GM18861 (cell line): ENCODE measurements around the gene UGT2B10.

Experiments used
- ATAC-seq: cut with Tn5 transposase; IDR thresholded peaks from one replicate; pipeline ENCODE4 v1.9.1; 2021; ENCODE audit not compliant: unreplicated experiment

UGT2B10 gene

DNA sequence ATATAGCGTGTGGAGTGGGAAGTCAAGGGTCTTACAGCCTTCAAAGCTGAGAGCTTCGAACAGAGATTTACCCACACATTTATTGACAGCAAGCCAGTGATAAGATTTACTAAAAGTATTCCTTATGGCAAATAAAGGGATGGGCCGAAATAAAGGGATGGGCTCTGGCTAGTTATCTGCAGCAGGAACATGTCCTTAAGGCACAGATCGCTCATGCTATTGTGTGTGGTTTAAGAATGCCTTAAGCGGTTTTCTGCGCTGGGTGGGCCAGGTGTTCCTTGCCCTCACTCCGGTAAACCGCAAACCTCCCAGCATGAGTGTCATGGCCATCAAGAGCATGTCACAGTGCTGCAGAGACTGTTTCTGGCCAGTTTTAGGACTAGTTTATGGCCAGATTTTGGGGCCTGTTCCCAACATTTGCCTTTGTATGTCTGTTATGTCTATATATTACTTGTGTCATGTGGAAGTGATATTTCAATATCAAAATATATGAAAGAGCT is 53.5 kb downstream of the UGT2B10 start:
- ATAC-seq: no peak

DNA sequence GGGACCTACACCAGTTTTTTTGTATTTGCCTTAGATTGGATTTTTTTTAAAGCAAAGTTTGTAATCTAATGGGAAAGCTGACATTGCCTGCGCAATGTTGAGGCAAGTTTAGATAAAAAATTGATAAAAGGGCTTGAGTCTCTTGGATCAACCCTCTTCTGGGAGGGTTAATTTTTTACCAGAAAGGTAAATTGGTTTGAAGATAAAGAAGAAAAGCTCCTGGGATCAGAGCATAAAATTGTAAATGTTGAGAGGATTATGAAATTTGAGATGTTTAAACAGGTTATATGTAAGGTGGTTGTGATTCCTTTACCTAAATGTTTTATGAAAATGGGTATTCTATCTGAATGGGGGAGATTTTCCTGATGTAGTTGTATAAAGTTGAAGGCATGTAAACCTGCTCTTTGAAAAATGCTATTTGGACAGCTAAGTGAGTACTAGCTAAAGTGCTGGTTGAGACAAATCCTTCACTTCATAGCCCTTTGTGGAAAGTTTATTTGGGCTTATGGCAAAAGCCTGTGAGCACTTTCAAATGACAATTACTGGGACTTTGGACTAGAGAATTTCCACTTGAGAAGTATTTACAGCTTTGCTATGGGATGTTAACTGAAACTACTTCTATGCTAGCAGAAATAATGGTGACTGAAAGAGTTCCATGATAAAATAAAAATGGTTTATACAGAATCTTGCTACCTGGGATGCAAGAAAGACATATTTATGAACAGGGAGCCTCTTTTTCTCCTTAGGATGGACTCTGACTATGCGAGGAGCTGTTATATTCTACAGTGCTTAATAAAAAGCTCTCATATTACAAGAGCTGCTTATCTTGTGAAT is 56.2 kb downstream of the UGT2B10 start:
- no peak for ATAC-seq

DNA sequence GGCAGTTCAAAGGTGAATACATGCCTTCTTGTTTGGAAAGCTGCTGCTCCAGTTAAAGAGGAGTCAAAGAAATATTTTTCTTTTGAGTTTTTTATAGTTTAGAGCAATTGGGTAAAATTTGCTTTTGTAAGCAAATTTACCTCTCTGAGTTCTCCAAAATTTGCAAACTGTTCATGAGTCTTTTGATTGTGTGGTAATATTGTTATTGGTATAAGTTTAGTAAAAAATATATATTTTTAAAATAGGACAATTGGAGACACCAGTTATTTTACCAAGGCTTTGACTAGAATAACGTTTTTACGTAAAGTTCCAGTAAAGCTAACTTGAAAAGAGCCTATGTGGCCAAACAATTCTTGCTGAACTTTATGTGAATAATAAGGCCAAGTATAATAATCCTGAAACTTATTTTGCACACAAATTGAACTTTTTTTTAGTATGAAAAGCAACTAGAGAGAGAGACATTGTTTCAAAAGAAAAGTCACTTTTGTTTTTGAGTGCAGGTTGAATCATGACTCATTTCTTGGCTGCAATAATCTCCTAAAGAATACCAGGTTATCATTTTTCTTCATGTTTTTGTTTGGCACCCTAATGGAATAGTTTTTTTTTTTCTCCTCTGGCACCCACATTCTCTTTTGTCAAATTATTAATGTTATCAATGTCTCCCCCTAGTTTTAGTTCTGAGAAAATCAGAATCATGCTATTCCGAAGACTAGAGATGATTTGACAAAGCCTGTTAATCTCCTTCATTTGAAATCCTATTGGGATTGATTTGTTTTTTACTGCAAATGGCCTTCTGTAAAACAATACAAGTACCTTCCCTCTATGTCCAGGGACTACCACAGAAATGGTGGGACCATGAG is 57.1 kb downstream of the UGT2B10 start:
- ATAC-seq: no peak

DNA sequence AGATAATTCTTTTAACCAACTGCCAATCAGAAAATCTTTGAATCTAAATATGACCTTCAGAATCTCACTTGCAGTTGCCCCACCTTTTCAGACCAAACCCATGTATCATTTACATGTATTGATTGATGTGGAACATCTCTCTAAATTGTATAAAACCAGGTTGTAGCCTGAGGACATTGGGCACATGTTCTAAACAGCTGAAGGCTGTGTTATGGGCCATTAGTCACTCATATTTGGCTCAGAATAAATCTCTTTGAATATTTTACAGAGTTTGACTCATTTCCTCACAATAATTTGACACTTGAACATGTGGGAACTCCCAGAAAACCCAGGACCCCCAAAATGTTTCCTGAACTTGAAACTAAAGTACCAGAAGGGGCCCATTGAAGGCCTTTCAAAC is 58.7 kb downstream of the UGT2B10 start:
- no peak for ATAC-seq

DNA sequence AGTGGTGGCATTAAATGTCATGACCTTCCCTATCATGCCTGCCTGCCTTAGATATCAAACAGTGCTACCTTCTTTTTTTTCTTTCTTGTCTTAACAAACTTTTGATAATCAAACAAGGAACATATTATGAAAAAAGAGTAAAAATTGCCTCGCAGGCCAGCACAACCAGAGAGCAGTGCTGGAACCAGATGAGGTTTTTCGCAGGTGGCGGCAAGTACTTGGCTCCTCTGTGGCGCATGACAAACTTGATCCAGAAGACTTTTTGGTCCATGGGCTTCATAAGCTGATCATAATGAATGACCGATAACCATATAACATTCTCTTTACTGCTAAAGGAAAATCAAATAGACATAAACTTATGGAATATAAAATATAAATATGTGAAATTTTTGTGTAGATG is 61.8 kb downstream of the UGT2B10 start:
- no peak for ATAC-seq

DNA sequence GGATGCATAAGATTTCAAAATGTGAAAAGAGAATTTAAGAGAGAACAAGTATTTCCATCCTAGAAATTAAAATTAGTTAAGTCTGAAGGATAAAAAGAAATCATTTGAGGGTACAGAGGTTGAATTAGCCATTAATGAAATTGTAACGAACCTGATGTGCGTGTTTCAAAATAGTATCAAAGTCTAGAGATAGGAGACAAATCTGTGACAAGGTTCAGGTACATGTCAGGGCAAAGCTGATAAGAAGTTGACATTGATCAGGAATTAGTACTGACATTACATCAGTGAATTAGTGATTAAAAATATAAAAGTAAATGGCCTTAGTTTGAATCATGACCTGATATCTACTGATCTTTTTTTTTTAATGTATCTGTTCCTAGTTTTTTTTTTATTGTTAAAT is 62.3 kb downstream of the UGT2B10 start:
- ATAC-seq: no peak
